ENCODE results near the gene PKD1.
A peak's percentile ranks its signal among the peaks of the same experiment; 100 is the strongest.
"Not testable (repeated sequence)": the region's sequence is repeated elsewhere in the genome, so short reads cannot be mapped to it uniquely, and the experiment has no call there.

The PKD1 gene

GRCh38 chr16:2135770-2136490 is at the start of gene PKD1:
PKD1 (minus strand) TSS chr16:2135898; CDS start chr16:2135689, 209 bp downstream.
- peak within 1 kb of the TSS; percentile 41 for H3K9ac ChIP-seq (ENCODE audit: insufficient read length)
- H3K4me3 ChIP-seq: peak within 1 kb of the TSS; percentile 73
- not testable (repeated sequence) for H3K27ac ChIP-seq; H3K9me3 ChIP-seq (ENCODE audit: low read depth, low read length); DNase-seq (ENCODE audit: low read depth, low spot score); H3K36me3 ChIP-seq (ENCODE audit: insufficient read depth, low read length)
- TF ChIP-seq POLR2AphosphoS5 (IDR thresholded peaks at IDR 0.05; ENCODE audit: borderline replicate concordance, low read depth, low read length): peak; percentile 48; the same call in 1 of the 2 replicates

DNA sequence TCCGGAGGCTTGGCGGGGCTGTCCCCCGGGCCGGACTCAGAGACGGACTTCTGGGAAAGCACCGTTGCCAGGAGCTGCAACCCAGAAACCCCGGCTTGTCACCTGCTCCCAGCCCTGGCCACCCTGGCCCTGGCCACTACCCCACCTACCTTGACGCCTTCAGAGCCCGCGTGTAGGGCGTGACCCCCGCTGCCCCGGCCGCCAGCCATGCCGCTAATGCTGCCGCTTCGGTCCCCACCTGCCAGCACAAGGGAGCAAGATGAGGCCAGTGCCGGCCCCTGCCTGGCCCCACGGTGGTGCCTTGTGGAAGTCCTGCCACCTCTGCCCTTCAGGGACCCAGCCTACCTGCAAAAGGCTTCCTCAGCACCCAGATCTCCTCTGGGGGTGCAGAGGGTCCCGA is 49.3 kb upstream of the PKD1 start:
- no peak overlapping the region for H3K9ac ChIP-seq (ENCODE audit: insufficient read length)
- DNase-seq (ENCODE audit: low read depth, low spot score): no peak

DNA sequence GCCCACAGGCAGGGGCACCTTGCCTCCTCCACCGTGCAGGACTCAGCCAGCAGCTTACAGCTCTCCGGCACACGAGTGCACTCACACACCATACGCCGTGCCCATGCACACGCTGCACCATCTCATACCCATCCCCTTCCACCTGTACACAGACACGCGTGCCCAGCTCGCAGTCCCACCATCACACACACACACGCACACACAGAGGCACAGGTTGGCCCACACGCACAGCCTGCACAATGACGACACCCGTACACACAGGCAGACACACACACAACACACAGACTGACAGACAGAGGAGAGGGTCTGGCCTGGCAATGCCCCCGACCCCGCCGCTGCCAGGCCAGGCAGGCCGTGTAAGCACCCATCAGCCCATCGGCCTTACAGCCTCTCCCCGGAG is 48.6 kb upstream of the PKD1 start:
- H3K9me3 ChIP-seq (ENCODE audit: low read depth, low read length): no peaks in the 10 kb centered on the region
- DNase-seq (ENCODE audit: low read depth, low spot score): no peak
- no peak for TF ChIP-seq POLR2AphosphoS5 (IDR thresholded peaks at IDR 0.05; ENCODE audit: borderline replicate concordance, low read depth, low read length)
- no peak for TF ChIP-seq EZH2 (IDR thresholded peaks at IDR 0.05)
- no peak for TF ChIP-seq FOXP2 (optimal IDR thresholded peaks at IDR 0.05; ENCODE audit: control extremely low read depth, extremely low read length, insufficient read depth)
- no peak overlapping the region for H3K27ac ChIP-seq
- H3K36me3 ChIP-seq (ENCODE audit: insufficient read depth, low read length): no peaks in the 10 kb centered on the region
- H3K4me3 ChIP-seq: no peak overlapping the region
- no peak overlapping the region for H3K9ac ChIP-seq (ENCODE audit: insufficient read length)

More for the DNA sequence above, 49.3 kb upstream of the PKD1 start:
- no peak overlapping the region for H3K27ac ChIP-seq
- TF ChIP-seq EZH2 (IDR thresholded peaks at IDR 0.05) (no peak), POLR2AphosphoS5 (IDR thresholded peaks at IDR 0.05; ENCODE audit: borderline replicate concordance, low read depth, low read length) (no peak), FOXP2 (optimal IDR thresholded peaks at IDR 0.05; ENCODE audit: control extremely low read depth, extremely low read length, insufficient read depth) (no peak)
- no peaks in the 10 kb centered on the region for H3K9me3 ChIP-seq (ENCODE audit: low read depth, low read length)
- no peak overlapping the region for H3K4me3 ChIP-seq
- no peaks in the 10 kb centered on the region for H3K36me3 ChIP-seq (ENCODE audit: insufficient read depth, low read length)

GRCh38 chr16:2183671-2184070 is 48.0 kb upstream of the PKD1 start:
- no peak overlapping the region for H3K4me3 ChIP-seq
- no peaks in the 10 kb centered on the region for H3K36me3 ChIP-seq (ENCODE audit: insufficient read depth, low read length)
- H3K9ac ChIP-seq (ENCODE audit: insufficient read length): no peak overlapping the region
- TF ChIP-seq POLR2AphosphoS5 (IDR thresholded peaks at IDR 0.05; ENCODE audit: borderline replicate concordance, low read depth, low read length): no peak
- TF ChIP-seq FOXP2 (optimal IDR thresholded peaks at IDR 0.05; ENCODE audit: control extremely low read depth, extremely low read length, insufficient read depth): no peak
- TF ChIP-seq EZH2 (IDR thresholded peaks at IDR 0.05): no peak
- no peak for DNase-seq (ENCODE audit: low read depth, low spot score)
- H3K9me3 ChIP-seq (ENCODE audit: low read depth, low read length): no peaks in the 10 kb centered on the region
- H3K27ac ChIP-seq: no peak overlapping the region

DNA sequence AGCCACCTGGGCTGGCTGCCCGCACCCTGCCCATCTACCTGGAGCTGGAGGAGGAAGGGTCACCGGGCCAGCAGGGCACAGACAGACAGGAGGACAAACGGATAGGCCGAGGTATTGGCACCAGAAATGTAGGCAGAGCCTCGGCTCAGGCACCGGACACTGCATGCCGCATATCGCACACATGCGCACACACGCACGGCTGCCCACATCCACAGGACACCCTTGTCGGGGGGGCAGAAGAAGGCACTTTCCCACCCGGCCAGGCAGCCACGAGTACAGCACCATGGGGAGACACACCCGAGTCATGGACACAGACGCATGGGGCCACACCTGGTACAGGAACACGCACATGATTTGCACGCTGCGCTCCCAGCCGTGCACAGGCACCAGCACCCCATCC is 46.3 kb upstream of the PKD1 start:
- TF ChIP-seq FOXP2 (optimal IDR thresholded peaks at IDR 0.05; ENCODE audit: control extremely low read depth, extremely low read length, insufficient read depth) (no peak), POLR2AphosphoS5 (IDR thresholded peaks at IDR 0.05; ENCODE audit: borderline replicate concordance, low read depth, low read length) (no peak), EZH2 (IDR thresholded peaks at IDR 0.05) (no peak)
- no peak overlapping the region for H3K27ac ChIP-seq
- H3K4me3 ChIP-seq: no peak overlapping the region
- DNase-seq (ENCODE audit: low read depth, low spot score): no peak
- H3K36me3 ChIP-seq (ENCODE audit: insufficient read depth, low read length): no peaks in the 10 kb centered on the region
- no peaks in the 10 kb centered on the region for H3K9me3 ChIP-seq (ENCODE audit: low read depth, low read length)
- no peak overlapping the region for H3K9ac ChIP-seq (ENCODE audit: insufficient read length)

DNA sequence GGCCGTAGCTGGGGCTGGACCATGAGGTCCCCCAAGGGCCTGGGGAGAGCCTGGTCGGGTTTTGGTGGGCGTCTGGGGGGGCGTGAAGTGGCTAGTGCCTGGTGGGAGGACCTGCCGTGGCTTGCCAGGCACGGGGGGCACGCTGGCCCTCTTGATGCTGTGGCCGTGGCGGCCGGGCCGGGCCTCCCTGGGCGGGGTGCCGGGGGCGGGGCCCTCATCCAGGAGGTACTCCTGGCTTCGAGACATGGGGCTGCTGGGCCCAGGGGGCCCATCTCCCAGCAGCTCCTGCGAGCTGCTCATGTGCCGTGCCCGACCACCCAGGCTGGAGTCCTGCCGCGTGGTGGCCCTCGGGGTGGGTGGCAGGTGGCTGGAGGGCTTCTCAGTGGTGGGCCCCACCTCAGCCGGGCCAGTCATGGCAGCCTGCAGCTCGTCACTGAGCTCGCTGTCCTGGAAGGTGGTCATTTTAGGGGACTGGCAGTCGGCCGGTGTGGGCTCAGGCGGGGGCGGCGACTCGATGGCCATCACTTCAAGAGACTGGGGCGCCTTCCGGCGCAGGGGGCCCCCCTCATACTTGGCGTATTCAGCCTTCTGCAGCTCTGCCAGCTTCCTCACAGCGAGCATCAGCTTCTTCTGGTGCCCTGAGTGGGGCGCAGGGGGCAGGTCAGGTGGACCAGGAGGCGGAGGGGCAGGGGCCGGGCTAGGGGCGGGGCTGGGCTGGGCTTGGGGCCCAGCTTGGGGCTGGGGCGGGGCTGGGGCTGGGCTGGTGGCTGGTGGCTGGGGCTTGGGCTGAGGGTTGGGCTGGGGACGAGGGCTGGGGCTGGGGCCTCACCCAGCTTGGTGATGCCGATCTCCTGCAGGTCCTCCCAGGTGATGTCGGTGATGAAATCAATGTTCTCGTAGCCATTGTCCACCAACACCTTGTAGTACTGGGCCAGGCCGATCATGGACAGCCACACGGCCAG is 45.5 kb upstream of the PKD1 start:
- Histone ChIP-seq H3K4me3 (no peak overlapping the region), H3K9ac (ENCODE audit: insufficient read length) (no peak overlapping the region), H3K9me3 (ENCODE audit: low read depth, low read length) (no peaks in the 10 kb centered on the region), H3K27ac (no peak overlapping the region), H3K36me3 (ENCODE audit: insufficient read depth, low read length) (no peaks in the 10 kb centered on the region; the same call in 1 of the 2 replicates)
- DNase-seq (ENCODE audit: low read depth, low spot score): no peak
- TF ChIP-seq FOXP2 (optimal IDR thresholded peaks at IDR 0.05; ENCODE audit: control extremely low read depth, extremely low read length, insufficient read depth) (no peak), POLR2AphosphoS5 (IDR thresholded peaks at IDR 0.05; ENCODE audit: borderline replicate concordance, low read depth, low read length) (no peak), EZH2 (IDR thresholded peaks at IDR 0.05) (no peak)

GRCh38 chr16:2180461-2180860 is 44.8 kb upstream of the PKD1 start:
- Histone ChIP-seq H3K36me3 (ENCODE audit: insufficient read depth, low read length) (peaks cover 7% of the 10 kb centered on the region; the same call in 1 of the 2 replicates), H3K9ac (ENCODE audit: insufficient read length) (no peak overlapping the region), H3K27ac (no peak overlapping the region), H3K9me3 (ENCODE audit: low read depth, low read length) (no peaks in the 10 kb centered on the region), H3K4me3 (no peak overlapping the region)
- TF ChIP-seq FOXP2 (optimal IDR thresholded peaks at IDR 0.05; ENCODE audit: control extremely low read depth, extremely low read length, insufficient read depth) (no peak), POLR2AphosphoS5 (IDR thresholded peaks at IDR 0.05; ENCODE audit: borderline replicate concordance, low read depth, low read length) (no peak), EZH2 (IDR thresholded peaks at IDR 0.05) (no peak)
- no peak for DNase-seq (ENCODE audit: low read depth, low spot score)

- Histone ChIP-seq H3K4me3 (no peak overlapping the region), H3K36me3 (ENCODE audit: insufficient read depth, low read length) (peaks cover 9% of the 10 kb centered on the region; the same call in 1 of the 2 replicates), H3K9me3 (ENCODE audit: low read depth, low read length) (no peaks in the 10 kb centered on the region), H3K27ac (no peak overlapping the region), H3K9ac (ENCODE audit: insufficient read length) (no peak overlapping the region)
- no peak for TF ChIP-seq POLR2AphosphoS5 (IDR thresholded peaks at IDR 0.05; ENCODE audit: borderline replicate concordance, low read depth, low read length)
- no peak for TF ChIP-seq EZH2 (IDR thresholded peaks at IDR 0.05)
- TF ChIP-seq FOXP2 (optimal IDR thresholded peaks at IDR 0.05; ENCODE audit: control extremely low read depth, extremely low read length, insufficient read depth): no peak
- no peak for DNase-seq (ENCODE audit: low read depth, low spot score)
Observed at GRCh38 chr16:2179576-2179975, 43.9 kb upstream of the PKD1 start.
